Measurements from ENCODE around the gene HSPA1A.

GRCh38 chr6:31777667-31778050, 37.7 kb upstream of the HSPA1A start:
- no peak for TF ChIP-seq CTCF (IDR thresholded peaks at IDR 0.05 in 4 of 5, conservative IDR thresholded peaks at IDR 0.05 in 1 of 5)
- TF ChIP-seq POLR2A (IDR thresholded peaks at IDR 0.05): no peak

All from gastrocnemius medialis (tissue), 4 donors.